Glutamatergic neuron (in vitro differentiated cells): ENCODE results near the gene FARSB. TPM values are rescaled to one million over a fixed set of nuclear protein-coding genes. Genes with fewer than 3 reads are reported as not detected.

Experiments
- DNase-seq: peaks from one replicate; pipeline ENCODE4 v3.0.0; 2022
- H3K27ac Mint-ChIP-seq: one replicate; pipeline ENCODE4 v1.8.0; 2020; ENCODE audit warnings: mild to moderate bottlenecking, mixed read lengths, inconsistent platforms; ENCODE audit not compliant: unreplicated experiment
- H3K27me3 Mint-ChIP-seq: one replicate; pipeline ENCODE4 v1.8.0; 2020; ENCODE audit warnings: mild to moderate bottlenecking, moderate library complexity, mixed read lengths, inconsistent platforms; ENCODE audit not compliant: unreplicated experiment
- H3K36me3 Mint-ChIP-seq: one replicate; pipeline ENCODE4 v1.8.0; 2020; ENCODE audit warnings: mild to moderate bottlenecking, mixed read lengths, inconsistent platforms; ENCODE audit not compliant: unreplicated experiment
- H3K4me1 Mint-ChIP-seq: one replicate; pipeline ENCODE4 v1.8.0; 2020; ENCODE audit warnings: mild to moderate bottlenecking, low read depth, mixed read lengths, inconsistent platforms; ENCODE audit not compliant: unreplicated experiment
- H3K4me3 Mint-ChIP-seq: one replicate; pipeline ENCODE4 v1.8.0; 2020; ENCODE audit warnings: mild to moderate bottlenecking, mixed read lengths, inconsistent platforms; ENCODE audit not compliant: unreplicated experiment
- H3K9me3 Mint-ChIP-seq: one replicate; pipeline ENCODE4 v1.8.0; 2020; ENCODE audit warnings: mild to moderate bottlenecking, moderate library complexity, mixed read lengths, inconsistent platforms; ENCODE audit not compliant: unreplicated experiment
- total RNA-seq: library from RNA; stranded (reverse); fragmentation: NEBNext Ultra II Directional; extraction: Animal tissue kit (Norgen Biotek cat#: 25700); gene quantifications from one replicate; pipeline ENCODE4 v1.2.1, GENCODE V29; 2021; ENCODE audit not compliant: unreplicated experiment
- TF ChIP-seq, protein P1 (sequence below): fragments of 200-600 bp; sonication (generic); IDR thresholded peaks from one replicate; pipeline ENCODE4 v1.5.0; 2021; ENCODE audit not compliant: partially characterized antibody, unreplicated experiment

Gene FARSB
- total RNA-seq, 1 donor from 2014 or later, result 18.8 TPM

DNA sequence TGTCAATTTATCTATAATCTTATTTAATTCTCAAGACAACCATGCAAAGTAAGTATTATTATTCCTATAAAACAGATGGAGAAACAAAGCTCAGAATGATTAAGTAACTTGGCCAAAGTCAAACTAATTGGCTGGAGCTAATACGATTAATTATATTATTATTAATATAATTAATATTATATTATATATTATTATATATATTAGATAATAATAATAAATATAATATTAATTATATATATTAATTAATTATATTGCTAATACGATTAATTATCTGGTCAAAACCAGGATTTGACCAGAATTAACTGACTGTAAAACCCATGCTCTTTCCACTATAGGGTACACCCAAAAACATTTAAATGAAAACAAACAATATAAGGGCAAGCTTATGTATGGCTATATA is 52.4 kb downstream of the FARSB start:
- H3K27ac Mint-ChIP-seq, result no peak overlapping the region
- TF ChIP-seq, protein P1, sequence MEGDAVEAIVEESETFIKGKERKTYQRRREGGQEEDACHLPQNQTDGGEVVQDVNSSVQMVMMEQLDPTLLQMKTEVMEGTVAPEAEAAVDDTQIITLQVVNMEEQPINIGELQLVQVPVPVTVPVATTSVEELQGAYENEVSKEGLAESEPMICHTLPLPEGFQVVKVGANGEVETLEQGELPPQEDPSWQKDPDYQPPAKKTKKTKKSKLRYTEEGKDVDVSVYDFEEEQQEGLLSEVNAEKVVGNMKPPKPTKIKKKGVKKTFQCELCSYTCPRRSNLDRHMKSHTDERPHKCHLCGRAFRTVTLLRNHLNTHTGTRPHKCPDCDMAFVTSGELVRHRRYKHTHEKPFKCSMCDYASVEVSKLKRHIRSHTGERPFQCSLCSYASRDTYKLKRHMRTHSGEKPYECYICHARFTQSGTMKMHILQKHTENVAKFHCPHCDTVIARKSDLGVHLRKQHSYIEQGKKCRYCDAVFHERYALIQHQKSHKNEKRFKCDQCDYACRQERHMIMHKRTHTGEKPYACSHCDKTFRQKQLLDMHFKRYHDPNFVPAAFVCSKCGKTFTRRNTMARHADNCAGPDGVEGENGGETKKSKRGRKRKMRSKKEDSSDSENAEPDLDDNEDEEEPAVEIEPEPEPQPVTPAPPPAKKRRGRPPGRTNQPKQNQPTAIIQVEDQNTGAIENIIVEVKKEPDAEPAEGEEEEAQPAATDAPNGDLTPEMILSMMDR, result no peak
- no peaks in the 10 kb centered on the region for H3K9me3 Mint-ChIP-seq
- DNase-seq, result no peak
- peaks cover 2% of the 10 kb centered on the region for H3K27me3 Mint-ChIP-seq
- no peak overlapping the region for H3K4me3 Mint-ChIP-seq
- no peaks in the 10 kb centered on the region for H3K4me1 Mint-ChIP-seq
- no peaks in the 10 kb centered on the region for H3K36me3 Mint-ChIP-seq

DNA sequence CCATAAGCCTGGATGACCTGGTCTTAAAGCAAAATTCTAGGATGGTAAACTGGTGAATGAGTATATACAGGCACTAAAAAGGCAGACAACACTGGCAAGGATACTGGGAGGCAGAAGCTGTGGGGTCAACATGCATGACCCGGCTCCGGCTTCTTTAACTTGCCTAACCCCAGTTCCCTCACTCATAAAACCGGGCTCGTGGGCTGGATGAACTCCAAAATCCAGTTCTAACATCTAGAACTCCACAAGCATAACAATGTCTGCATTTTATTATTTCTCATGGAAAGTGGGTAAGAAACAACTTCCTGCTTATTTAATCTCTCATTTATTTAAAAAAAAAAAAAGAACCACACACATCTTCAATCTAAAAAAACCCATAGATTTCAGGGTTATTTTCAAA is 57.3 kb downstream of the FARSB start:
- Mint-ChIP-seq H3K9me3 (no peaks in the 10 kb centered on the region), H3K27ac (no peak overlapping the region), H3K36me3 (no peaks in the 10 kb centered on the region), H3K27me3 (no peaks in the 10 kb centered on the region), H3K4me1 (peaks cover 14% of the 10 kb centered on the region), H3K4me3 (no peak overlapping the region)
- TF ChIP-seq, protein P1, result no peak
- DNase-seq, result no peak

DNA sequence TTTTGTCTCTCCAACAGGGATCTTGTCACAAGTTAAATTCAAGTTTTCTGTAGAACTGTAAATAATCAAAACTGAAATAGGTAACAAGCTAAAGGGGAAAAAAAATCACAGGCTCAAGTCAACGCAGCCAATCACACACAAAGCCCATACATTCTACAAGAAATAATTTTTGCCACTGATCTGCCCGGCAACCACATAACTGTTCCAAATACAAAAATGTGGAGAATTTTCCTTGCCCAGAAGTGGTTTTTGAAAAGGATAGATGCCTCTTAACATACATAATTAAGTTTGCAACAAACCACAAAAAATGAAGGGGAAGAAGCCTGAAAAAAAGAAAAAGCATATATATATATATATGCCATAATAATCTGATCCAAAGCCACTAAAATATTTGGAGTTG is 60.3 kb downstream of the FARSB start:
- no peak for DNase-seq
- H3K27me3 Mint-ChIP-seq, result no peaks in the 10 kb centered on the region
- H3K4me3 Mint-ChIP-seq, result no peak overlapping the region
- H3K4me1 Mint-ChIP-seq, result peaks cover 14% of the 10 kb centered on the region
- TF ChIP-seq, protein P1, result no peak
- H3K36me3 Mint-ChIP-seq, result no peaks in the 10 kb centered on the region
- no peak overlapping the region for H3K27ac Mint-ChIP-seq
- no peaks in the 10 kb centered on the region for H3K9me3 Mint-ChIP-seq

DNA sequence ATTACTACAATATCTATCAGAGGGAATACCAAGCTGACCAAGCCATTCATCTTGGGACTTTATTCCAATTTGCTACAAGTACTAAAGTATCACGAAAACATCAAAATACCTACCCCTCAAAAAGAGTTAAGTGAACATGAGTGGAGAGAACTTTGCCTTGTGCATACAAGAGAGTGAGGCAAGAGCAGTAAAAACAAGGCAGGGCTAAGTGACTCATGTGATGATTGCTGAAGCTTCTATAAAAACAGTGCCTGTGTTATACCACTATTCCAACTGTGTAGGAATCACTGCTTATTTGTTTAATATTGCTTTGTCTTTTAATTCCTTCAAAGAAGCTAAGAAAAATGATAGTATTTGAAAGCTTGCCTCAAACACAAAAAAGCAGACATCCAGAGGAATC is 61.2 kb downstream of the FARSB start:
- Mint-ChIP-seq H3K4me3 (no peak overlapping the region), H3K27ac (no peak overlapping the region), H3K4me1 (peaks cover 14% of the 10 kb centered on the region), H3K36me3 (no peaks in the 10 kb centered on the region), H3K27me3 (no peaks in the 10 kb centered on the region), H3K9me3 (no peaks in the 10 kb centered on the region)
- TF ChIP-seq, protein P1, result no peak
- DNase-seq, result no peak

DNA sequence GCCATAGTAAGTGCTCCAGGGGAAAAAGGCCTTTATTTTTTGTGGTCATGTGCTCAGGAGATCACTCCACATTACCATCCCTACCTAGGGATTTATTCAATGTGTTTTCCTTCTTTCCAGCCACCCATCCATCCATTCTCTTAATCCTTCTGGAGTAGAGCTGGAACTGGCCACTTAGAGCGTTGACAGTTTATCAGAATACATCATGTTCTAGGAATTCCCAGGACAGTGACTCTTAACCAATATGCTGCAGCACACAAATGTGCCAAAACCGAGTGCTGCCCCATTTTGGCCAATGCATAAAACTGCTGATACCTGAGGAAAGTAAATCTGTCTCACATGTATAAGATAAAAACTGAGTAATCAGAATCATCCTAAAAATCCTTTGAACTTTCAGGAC is 63.7 kb downstream of the FARSB start:
- TF ChIP-seq, protein P1, result no peak
- no peak overlapping the region for H3K4me3 Mint-ChIP-seq

More for the DNA sequence above, 63.7 kb downstream of the FARSB start:
- Mint-ChIP-seq H3K27ac (no peak overlapping the region), H3K9me3 (peaks cover 4% of the 10 kb centered on the region), H3K36me3 (no peaks in the 10 kb centered on the region), H3K27me3 (no peaks in the 10 kb centered on the region), H3K4me1 (peaks cover 14% of the 10 kb centered on the region)
- DNase-seq, result no peak
